GM21619 (cell line): ENCODE data around the gene ATIC.

Experiments used
- ATAC-seq: cut with Tn5 transposase; IDR thresholded peaks from one replicate; pipeline ENCODE4 v1.9.1; 2021; ENCODE audit not compliant: unreplicated experiment

Gene ATIC

GRCh38 chr2:215374642-215375466 is 63.0 kb downstream of the ATIC start:
- ATAC-seq: no peak

DNA sequence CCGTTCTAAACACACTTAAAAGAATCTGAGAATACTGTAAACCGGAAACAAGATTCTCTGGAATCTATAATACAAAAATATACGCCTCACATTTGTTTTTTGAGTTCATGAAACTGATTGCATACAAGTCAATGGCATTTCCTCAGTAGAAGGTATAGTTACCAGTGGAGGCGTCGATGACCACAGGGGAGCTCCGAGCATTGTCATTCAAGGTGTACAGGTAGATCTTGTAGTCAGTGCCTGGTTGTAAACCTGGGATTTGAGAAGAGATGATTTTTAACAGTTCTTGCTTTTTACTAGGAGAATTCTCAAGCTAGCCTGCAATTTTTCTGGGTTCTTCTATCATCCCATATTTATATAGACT is 63.6 kb downstream of the ATIC start:
- no peak for ATAC-seq

DNA sequence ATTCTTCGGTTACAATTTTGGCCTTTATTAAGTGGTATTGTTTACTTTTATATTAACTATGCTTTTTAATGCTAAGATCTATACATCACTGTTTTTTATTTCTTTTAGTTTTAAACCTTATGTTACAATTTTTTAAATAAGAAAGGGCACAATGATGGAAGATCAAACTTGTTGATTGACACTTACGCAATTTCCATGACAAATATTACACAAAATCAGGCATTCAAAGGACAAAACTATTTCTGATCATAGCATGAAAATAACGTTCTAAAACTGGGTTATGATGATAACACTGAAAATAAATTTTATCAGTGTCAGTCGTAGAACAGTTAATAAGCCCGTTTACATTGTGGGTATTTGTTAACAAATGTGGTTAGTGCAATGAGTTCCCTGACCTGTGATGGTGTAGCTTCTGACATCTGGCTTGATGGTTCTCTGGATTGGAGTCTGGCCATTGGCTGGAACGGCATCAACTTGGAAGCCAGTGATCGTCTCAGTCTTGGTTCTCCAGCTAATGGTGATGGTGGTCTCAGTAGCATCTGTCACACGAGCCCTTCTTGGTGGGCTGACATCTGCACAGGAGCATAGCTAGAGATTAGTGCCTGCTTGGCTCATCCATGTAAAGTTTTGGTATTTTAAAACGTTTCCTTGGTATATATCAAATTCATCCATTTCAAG is 64.4 kb downstream of the ATIC start:
- no peak for ATAC-seq

- no peak for ATAC-seq
Observed at GRCh38 chr2:215377283-215377682, 65.4 kb downstream of the ATIC start.

- ATAC-seq: no peak
Observed at GRCh38 chr2:215378045-215378444, 66.2 kb downstream of the ATIC start.

DNA sequence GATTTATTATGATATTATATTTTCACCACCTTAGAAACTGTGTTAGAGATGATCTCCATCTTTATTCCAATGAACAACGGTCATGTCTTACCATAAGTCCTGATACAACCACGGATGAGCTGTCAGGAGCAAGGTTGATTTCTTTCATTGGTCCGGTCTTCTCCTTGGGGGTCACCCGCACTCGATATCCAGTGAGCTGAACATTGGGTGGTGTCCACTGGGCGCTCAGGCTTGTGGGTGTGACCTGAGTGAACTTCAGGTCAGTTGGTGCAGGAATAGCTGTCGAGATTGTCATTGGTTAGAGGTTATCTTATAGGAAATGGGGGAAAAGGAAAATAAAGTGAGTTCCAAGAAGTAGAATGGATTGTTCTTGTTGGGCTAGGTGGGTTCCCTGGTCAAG is 67.2 kb downstream of the ATIC start:
- ATAC-seq: no peak

DNA sequence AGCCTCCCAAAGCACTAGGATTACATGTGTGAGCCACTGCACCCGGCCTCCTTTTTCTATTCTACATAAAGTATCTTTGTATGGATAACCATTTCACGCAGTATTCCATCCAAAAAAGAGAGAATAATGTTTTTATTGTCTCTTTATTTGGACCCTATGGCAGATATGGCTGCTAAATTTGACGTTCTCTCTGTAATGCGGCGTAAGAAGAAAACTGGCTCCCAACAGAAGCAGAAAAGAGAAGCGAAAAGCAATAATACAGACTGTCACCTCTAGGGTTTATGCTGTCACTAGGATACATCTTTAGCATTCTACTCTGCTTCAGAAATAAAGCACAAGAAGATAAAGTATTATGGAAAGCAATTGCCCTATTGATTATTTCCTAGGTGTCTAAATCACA is 68.1 kb downstream of the ATIC start:
- ATAC-seq: no peak

DNA sequence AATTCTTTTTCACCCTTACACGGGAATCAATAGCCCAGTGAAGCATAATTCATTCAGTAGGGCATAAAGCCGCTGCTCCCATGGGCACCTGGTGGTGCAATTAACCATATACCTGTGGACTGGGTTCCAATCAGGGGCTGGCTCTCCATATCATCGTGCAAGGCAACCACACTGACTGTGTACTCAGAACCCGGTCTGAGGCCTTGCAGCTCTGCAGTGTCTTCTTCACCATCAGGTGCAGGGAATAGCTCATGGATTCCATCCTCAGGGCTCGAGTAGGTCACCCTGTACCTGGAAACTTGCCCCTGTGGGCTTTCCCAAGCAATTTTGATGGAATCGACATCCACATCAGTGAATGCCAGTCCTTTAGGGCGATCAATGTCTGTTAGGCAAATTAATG is 68.8 kb downstream of the ATIC start:
- ATAC-seq: no peak

- no peak for ATAC-seq
Observed at GRCh38 chr2:215382011-215382410, 70.2 kb downstream of the ATIC start.

DNA sequence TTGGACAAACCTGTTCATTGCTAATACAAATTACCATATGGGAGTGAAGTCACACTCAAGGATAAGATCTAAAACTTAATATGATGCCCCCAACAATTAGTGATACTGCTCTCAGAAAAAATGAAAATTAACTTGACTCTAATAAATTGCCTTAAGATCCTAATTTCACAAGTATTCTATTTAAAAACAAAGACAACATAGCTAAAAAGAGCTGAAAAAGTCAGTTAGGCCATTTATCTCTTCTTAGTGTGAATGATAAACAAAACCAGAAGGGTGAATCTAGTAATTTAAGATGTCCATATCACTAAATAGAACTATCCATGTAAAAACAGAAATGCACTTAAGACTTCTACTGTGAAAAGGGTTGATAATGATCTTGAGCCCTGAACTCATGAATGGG is 70.6 kb downstream of the ATIC start:
- no peak for ATAC-seq

- ATAC-seq: no peak
Observed at GRCh38 chr2:215383652-215384279, 71.9 kb downstream of the ATIC start.

GRCh38 chr2:215384710-215385109 is 72.9 kb downstream of the ATIC start:
- no peak for ATAC-seq

DNA sequence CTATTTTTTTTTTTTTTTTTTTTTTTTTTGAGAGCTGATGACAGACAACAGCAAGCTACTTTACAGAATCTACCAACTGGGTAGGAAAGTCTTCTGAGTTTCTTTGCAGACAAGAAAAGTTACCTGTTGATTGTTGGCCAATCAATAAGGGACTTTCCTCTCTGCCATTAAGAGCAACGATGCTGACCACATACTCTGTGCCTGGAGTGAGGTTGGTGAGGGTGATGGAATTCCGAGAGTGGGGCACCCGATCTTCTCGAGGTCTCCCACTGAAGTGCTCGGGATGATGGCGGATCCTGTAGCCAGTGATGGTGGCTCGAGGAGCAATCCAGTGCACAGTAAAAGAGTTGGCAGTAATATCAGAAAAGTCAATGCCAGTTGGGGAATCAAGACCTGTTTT is 74.7 kb downstream of the ATIC start:
- ATAC-seq: no peak

- no peak for ATAC-seq
Observed at GRCh38 chr2:215388002-215388728, 76.3 kb downstream of the ATIC start.

DNA sequence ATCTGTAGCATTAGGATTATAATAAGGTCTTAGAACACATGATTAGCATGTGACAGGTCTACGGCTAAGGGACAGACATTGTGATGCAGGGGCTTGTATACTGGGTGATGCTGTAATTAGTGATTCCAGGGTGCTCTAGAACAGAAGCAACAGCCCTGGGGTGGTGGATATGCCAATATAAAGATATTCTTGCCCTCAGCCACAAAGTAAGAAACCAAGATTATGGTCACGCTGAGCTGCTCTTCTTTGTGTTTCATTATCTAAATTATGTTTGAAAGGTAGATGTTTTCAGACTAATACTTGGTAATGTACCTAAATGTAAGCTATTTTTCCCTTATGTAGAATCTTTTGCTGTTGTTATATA is 78.7 kb downstream of the ATIC start:
- ATAC-seq: no peak

- ATAC-seq: no peak
Observed at GRCh38 chr2:215391531-215391930, 79.7 kb downstream of the ATIC start.

DNA sequence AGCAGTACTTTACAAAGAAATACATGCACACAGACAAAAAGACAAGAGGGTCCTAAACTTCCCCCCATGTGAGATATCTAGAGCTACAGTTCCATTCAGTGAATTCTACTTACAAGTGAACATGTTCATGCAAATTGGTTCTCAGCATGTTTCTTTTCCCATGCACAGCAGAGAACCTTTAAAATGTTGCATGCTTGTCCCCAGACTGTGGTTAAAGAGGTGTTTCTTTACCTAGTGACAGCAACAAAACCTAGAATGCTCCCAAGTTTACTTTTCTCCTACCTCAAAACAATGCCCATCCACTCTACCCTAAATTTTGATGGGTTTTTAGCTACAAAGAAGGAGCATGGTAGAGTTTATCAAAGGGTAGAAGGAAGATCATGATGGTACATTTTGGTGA is 80.3 kb downstream of the ATIC start:
- no peak for ATAC-seq

GRCh38 chr2:215392687-215393270 is 80.9 kb downstream of the ATIC start:
- no peak for ATAC-seq

DNA sequence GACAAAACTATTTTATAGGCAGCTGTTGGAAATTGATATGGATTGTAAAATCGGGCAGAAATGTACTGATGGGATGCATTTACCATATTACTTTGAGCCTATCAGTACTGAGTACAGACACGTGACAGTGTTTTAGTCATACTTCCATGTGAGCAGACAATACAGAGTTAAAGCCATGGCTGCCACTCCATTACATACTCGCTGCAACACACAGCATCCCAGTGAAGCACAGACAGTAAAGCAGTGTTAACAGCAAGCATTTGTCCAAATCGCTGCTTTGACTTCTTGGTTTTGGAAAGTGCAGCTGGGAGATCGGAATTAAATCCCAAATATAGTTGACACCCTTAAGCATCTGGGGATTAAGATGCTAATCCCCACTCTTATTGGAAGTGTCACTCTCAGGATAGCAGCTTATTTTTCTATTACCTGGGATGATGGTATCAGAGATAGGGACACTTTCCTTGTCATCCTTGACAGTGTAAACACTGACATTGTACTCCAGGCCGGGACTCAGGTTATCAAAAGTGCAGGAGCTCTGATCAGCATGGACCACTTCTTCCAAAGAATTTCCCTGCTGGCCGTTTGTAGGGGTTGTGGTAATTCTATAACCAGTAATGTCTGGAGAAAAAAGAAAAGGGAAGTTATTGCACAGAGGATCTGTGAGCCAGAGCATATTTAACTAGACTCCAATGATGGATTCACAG is 82.4 kb downstream of the ATIC start:
- no peak for ATAC-seq

- ATAC-seq: no peak
Observed at GRCh38 chr2:215395687-215396460, 84.0 kb downstream of the ATIC start.
